Lower leg skin (tissue), 3 donors: ENCODE data around the gene MTERF4.

Experiments used
- POLR2A ChIP-seq, 2 donors: fragments of 450-650 bp; IDR thresholded peaks; one replicate each; pipeline ENCODE4 v1.6.1; 2016 to 2017; ENCODE audit warnings: antibody characterized with exemption in 2 of 2, mild to moderate bottlenecking in 1 of 2, moderate library complexity in 1 of 2
- TF ChIP-seq, protein P1 (sequence below), 3 donors: fragments of 450-650 bp; IDR thresholded peaks; one replicate each; pipeline ENCODE4 v1.5.1; 2016; ENCODE audit warnings: antibody characterized with exemption in 3 of 3, mild to moderate bottlenecking in 3 of 3, moderate library complexity in 2 of 3

- TF ChIP-seq POLR2A (IDR thresholded peaks at IDR 0.05) = no peak
- TF ChIP-seq, protein P1, sequence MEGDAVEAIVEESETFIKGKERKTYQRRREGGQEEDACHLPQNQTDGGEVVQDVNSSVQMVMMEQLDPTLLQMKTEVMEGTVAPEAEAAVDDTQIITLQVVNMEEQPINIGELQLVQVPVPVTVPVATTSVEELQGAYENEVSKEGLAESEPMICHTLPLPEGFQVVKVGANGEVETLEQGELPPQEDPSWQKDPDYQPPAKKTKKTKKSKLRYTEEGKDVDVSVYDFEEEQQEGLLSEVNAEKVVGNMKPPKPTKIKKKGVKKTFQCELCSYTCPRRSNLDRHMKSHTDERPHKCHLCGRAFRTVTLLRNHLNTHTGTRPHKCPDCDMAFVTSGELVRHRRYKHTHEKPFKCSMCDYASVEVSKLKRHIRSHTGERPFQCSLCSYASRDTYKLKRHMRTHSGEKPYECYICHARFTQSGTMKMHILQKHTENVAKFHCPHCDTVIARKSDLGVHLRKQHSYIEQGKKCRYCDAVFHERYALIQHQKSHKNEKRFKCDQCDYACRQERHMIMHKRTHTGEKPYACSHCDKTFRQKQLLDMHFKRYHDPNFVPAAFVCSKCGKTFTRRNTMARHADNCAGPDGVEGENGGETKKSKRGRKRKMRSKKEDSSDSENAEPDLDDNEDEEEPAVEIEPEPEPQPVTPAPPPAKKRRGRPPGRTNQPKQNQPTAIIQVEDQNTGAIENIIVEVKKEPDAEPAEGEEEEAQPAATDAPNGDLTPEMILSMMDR (IDR thresholded peaks at IDR 0.05) = no peak
Measured at GRCh38 chr2:241084856-241085444, 17.1 kb downstream of the MTERF4 start.
